ENCODE results near the gene RABGGTA.

- TF ChIP-seq CTCF (IDR thresholded peaks at IDR 0.05) (no peak), EP300 (IDR thresholded peaks at IDR 0.05) (no peak), SREBF2 (IDR thresholded peaks at IDR 0.05) (no peak), MYC (IDR thresholded peaks at IDR 0.05; ENCODE audit: borderline replicate concordance, low read length) (no peak), POLR2AphosphoS2 (conservative IDR thresholded peaks at IDR 0.05; ENCODE audit: low read length) (no peak), POLR2A (IDR thresholded peaks at IDR 0.05; ENCODE audit: low read length) (no peak), KDM5A (IDR thresholded peaks at IDR 0.05) (no peak), MAX (IDR thresholded peaks at IDR 0.05) (no peak), USF2 (IDR thresholded peaks at IDR 0.05) (no peak), CBX8 (IDR thresholded peaks at IDR 0.05) (no peak), RAD21 (conservative IDR thresholded peaks at IDR 0.05 in 1 of 2, IDR thresholded peaks at IDR 0.05 in 1 of 2) (no peak)
Observed at GRCh38 chr14:24235804-24236688, 35.4 kb downstream of the RABGGTA start.
